Upper lobe of left lung (tissue), 4 donors: Measurements from ENCODE around the gene NPHS1.

ENCODE experiments used
- EP300 ChIP-seq, 4 donors: sonication (generic); formaldehyde crosslinking; IDR thresholded peaks; one replicate each; pipeline ENCODE4 v1.5.1; 2017; ENCODE audit warnings: antibody characterized with exemption in 4 of 4, control low read depth in 2 of 4
- POLR2A ChIP-seq, 4 donors: fragments of 450-650 bp; IDR thresholded peaks; one replicate each; pipeline ENCODE4 v1.5.1; 2016 to 2017; ENCODE audit warnings: antibody characterized with exemption in 4 of 4, mild to moderate bottlenecking in 2 of 4
- POLR2AphosphoS5 ChIP-seq, 2 donors: sonication (generic); formaldehyde crosslinking; IDR thresholded peaks; one replicate each; pipeline ENCODE4 v1.5.1; 2017; ENCODE audit warnings: antibody characterized with exemption in 2 of 2
- TF ChIP-seq, protein P1 (sequence below), 6 experiments: fragments of 450-650 bp in 4 of 6; fragments of 200-600 bp in 2 of 6; sonication (generic) in 2 of 6; IDR thresholded peaks; one replicate each; pipeline ENCODE4 v1.5.1; 2016 to 2019; ENCODE audit warnings: antibody characterized with exemption in 6 of 6

- TF ChIP-seq, protein P1, sequence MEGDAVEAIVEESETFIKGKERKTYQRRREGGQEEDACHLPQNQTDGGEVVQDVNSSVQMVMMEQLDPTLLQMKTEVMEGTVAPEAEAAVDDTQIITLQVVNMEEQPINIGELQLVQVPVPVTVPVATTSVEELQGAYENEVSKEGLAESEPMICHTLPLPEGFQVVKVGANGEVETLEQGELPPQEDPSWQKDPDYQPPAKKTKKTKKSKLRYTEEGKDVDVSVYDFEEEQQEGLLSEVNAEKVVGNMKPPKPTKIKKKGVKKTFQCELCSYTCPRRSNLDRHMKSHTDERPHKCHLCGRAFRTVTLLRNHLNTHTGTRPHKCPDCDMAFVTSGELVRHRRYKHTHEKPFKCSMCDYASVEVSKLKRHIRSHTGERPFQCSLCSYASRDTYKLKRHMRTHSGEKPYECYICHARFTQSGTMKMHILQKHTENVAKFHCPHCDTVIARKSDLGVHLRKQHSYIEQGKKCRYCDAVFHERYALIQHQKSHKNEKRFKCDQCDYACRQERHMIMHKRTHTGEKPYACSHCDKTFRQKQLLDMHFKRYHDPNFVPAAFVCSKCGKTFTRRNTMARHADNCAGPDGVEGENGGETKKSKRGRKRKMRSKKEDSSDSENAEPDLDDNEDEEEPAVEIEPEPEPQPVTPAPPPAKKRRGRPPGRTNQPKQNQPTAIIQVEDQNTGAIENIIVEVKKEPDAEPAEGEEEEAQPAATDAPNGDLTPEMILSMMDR (IDR thresholded peaks at IDR 0.05), result no peak
- TF ChIP-seq EP300 (IDR thresholded peaks at IDR 0.05) (no peak), POLR2A (IDR thresholded peaks at IDR 0.05) (no peak), POLR2AphosphoS5 (IDR thresholded peaks at IDR 0.05) (no peak)
Observed at GRCh38 chr19:35885225-35885738, 33.0 kb upstream of the NPHS1 start.
